Transverse colon (tissue), 4 donors: ENCODE results near the gene LRFN2. TPM values are rescaled to one million over a fixed set of nuclear protein-coding genes. Genes with fewer than 3 reads are reported as not detected.

Source experiments
- DNase-seq: peaks from one replicate; pipeline ENCODE4 v3.0.0-alpha.2; 2019
- H3K27ac ChIP-seq, 4 donors: fragments of 200-600 bp; sonication (generic); 2 replicates each; pipeline ENCODE4 v1.5.1; 2016 to 2018; ENCODE audit warnings: inconsistent platforms in 4 of 4
- H3K27me3 ChIP-seq: fragments of 200-600 bp; sonication (generic); 2 replicates; pipeline ENCODE4 v1.5.1; 2017; ENCODE audit warnings: inconsistent platforms
- H3K36me3 ChIP-seq, 4 donors: fragments of 200-600 bp; sonication (generic); 2 replicates each; pipeline ENCODE4 v1.5.1; 2017 to 2019; ENCODE audit warnings: inconsistent platforms in 4 of 4
- H3K4me1 ChIP-seq, 4 donors: fragments of 200-600 bp; sonication (generic); 2 replicates each; pipeline ENCODE4 v1.5.1; 2017 to 2020; ENCODE audit warnings: inconsistent platforms in 4 of 4
- H3K4me3 ChIP-seq, 4 donors: fragments of 200-600 bp; sonication (generic); 1 replicate in 1 of 4; 2 replicates in 3 of 4; pipeline versions ENCODE4 v1.5.1 to v1.6.1; 2017 to 2019; ENCODE audit warnings: inconsistent platforms in 4 of 4
- H3K9me3 ChIP-seq, 2 donors: fragments of 200-600 bp; sonication (generic); 2 replicates each; pipeline ENCODE4 v1.5.1; 2017 to 2019; ENCODE audit warnings: inconsistent platforms in 2 of 2
- CTCF ChIP-seq, 5 experiments: fragments of 200-600 bp in 3 of 5; fragments of 450-650 bp in 2 of 5; sonication (generic) in 3 of 5; IDR thresholded peaks; 1 replicate in 2 of 5; 2 replicates in 3 of 5; pipeline ENCODE4 v1.5.1; 2016 to 2017; ENCODE audit warnings: antibody characterized with exemption in 5 of 5, inconsistent platforms in 3 of 5, mild to moderate bottlenecking in 2 of 5, moderate library complexity in 1 of 5
- EP300 ChIP-seq: sonication (generic); formaldehyde crosslinking; IDR thresholded peaks from one replicate; pipeline ENCODE4 v1.6.1; 2017; ENCODE audit warnings: antibody characterized with exemption, low read depth
- POLR2A ChIP-seq: fragments of 450-650 bp; IDR thresholded peaks from one replicate; pipeline ENCODE4 v1.6.1; 2016; ENCODE audit warnings: antibody characterized with exemption, mild to moderate bottlenecking, moderate library complexity
- POLR2AphosphoS5 ChIP-seq, 3 donors: sonication (generic); formaldehyde crosslinking; IDR thresholded peaks; one replicate each; pipeline ENCODE4 v1.6.1; 2016; ENCODE audit warnings: antibody characterized with exemption in 3 of 3
- whole genome bisulfite sequencing, 2 donors: methylation state at CpG; one replicate each; pipeline ENCODE4 v1.1.5; 2018; ENCODE audit warnings: low coverage in 1 of 2; 5-methylcytosine and 5-hydroxymethylcytosine counted together
- in situ Hi-C, 4 donors: fragments of 200-750 bp; cut with MboI; loops; one replicate each; pipeline versions ENCODE4 v1.15.0 to v1.15.1; 2017; ENCODE audit warnings: low sequenced_read_pairs in 3 of 4, low pct_ligation_motif_present in 1 of 4, low pct_unique_long_range_greater_than_20kb in 1 of 4
- intact Hi-C: fragments of 100-400 bp; cut with DNase I; formaldehyde crosslinking; loops from one replicate; pipeline ENCODE4 v1.15.1; 2023; ENCODE audit warnings: low total_unique reads
- total RNA-seq, 4 donors: library from RNA; depleted of rRNA; stranded (reverse); fragments of >200 nt; gene quantifications; one replicate each; pipeline ENCODE4 v1.1.0, GENCODE V29; 2016

Gene LRFN2
- total RNA-seq, 4 donors from 2014 or later: 0.40 to 0.41 TPM; not detected in 2

- H3K4me1 ChIP-seq: no peaks in the 10 kb centered on the region
- H3K27me3 ChIP-seq: peaks cover 3% of the 10 kb centered on the region
- intact Hi-C loops: no loop called here
- TF ChIP-seq CTCF (IDR thresholded peaks at IDR 0.05) (no peak), POLR2AphosphoS5 (IDR thresholded peaks at IDR 0.05) (no peak), EP300 (no peak), POLR2A (no peak)
- no peaks in the 10 kb centered on the region for H3K9me3 ChIP-seq
- H3K4me3 ChIP-seq: no peak overlapping the region
- H3K36me3 ChIP-seq: no peaks in the 10 kb centered on the region
- no peak for DNase-seq
- H3K27ac ChIP-seq: no peak overlapping the region
- 75 to 86% methylated on average over 2 to 3 of the region's 3 CpGs for WGBS, 2 donors
- in situ Hi-C loops: no loop called here
These were observed 82.9 kb downstream of the LRFN2 start for GRCh38 chr6:40504274-40504673.

GRCh38 chr6:40500227-40500626, 86.9 kb downstream of the LRFN2 start:
- no peak for DNase-seq
- intact Hi-C loops: no loop called here

DNA sequence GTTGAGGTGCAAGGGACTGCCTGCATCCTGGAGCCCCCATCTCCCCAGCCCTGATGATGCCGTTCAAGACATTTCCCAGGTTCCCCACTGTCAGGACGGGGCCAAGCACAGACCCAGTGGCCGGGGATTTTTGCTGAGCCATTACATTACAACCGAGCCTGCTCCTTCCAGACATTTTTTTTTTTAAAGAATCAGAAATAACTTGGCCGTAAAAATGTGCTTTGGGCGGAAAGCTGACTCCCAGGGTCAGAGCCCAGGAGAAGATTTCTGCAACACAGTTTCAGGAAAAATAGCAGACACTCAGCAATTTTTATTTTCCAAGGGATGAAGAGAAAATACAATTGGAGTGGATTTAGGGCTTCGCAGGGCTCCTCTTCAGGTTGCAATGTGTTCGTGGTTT, 87.9 kb downstream of the LRFN2 start:
- H3K9me3 ChIP-seq: no peaks in the 10 kb centered on the region
- intact Hi-C loops (no loop called here), in situ Hi-C loops (no loop called here)
- no peaks in the 10 kb centered on the region for H3K4me1 ChIP-seq
- TF ChIP-seq CTCF (IDR thresholded peaks at IDR 0.05): no peak
- no peak for TF ChIP-seq POLR2AphosphoS5 (IDR thresholded peaks at IDR 0.05)
- TF ChIP-seq EP300: no peak
- no peak for TF ChIP-seq POLR2A
- H3K27ac ChIP-seq: no peak overlapping the region
- 55 to 60% methylated on average over 5 to 8 of the region's 8 CpGs for WGBS, 2 donors
- no peak overlapping the region for H3K4me3 ChIP-seq
- no peak for DNase-seq
- no peaks in the 10 kb centered on the region for H3K27me3 ChIP-seq
- no peaks in the 10 kb centered on the region for H3K36me3 ChIP-seq

More at GRCh38 chr6:40500227-40500626, 86.9 kb downstream of the LRFN2 start:
- Histone ChIP-seq H3K9me3 (no peaks in the 10 kb centered on the region), H3K4me1 (no peaks in the 10 kb centered on the region), H3K27ac (no peak overlapping the region), H3K27me3 (peaks cover 3% of the 10 kb centered on the region), H3K36me3 (no peaks in the 10 kb centered on the region), H3K4me3 (no peak overlapping the region)
- in situ Hi-C loops: no loop called here
- no peak for TF ChIP-seq POLR2AphosphoS5 (IDR thresholded peaks at IDR 0.05)
- TF ChIP-seq EP300: no peak
- 79 to 92% methylated on average over 1 to 4 of the region's 4 CpGs for WGBS, 2 donors

DNA sequence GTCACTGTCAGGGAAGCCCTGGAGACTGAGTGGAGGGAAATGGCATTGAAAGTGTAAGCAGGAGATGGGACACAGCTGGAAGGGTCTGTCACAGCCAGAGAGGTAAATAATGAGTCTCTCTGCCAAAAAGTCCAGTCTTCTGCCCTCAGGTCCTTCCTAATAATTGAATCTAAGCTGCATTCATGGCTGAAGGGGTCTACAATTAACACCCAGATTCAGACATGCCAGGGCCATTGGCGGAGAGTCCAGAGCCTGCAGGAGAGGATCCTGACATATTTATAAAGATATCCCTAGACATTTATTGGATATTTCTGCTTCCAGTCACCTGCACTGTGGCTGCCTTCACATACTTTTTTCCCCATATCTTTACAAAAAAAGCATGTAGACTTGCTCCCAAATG, 89.0 kb downstream of the LRFN2 start:
- Histone ChIP-seq H3K4me3 (no peak overlapping the region), H3K27ac (no peak overlapping the region), H3K27me3 (peaks cover 2% of the 10 kb centered on the region), H3K36me3 (no peaks in the 10 kb centered on the region), H3K9me3 (no peaks in the 10 kb centered on the region), H3K4me1 (no peaks in the 10 kb centered on the region)
- in situ Hi-C loops: no loop called here
- WGBS, 2 donors: 91 to 100% methylated on average over 1 of the region's 1 CpG
- no peak for TF ChIP-seq POLR2A
- TF ChIP-seq POLR2AphosphoS5 (IDR thresholded peaks at IDR 0.05): no peak
- TF ChIP-seq EP300: no peak
- no peak for TF ChIP-seq CTCF (IDR thresholded peaks at IDR 0.05)
- intact Hi-C loops: no loop called here
- DNase-seq: no peak

DNA sequence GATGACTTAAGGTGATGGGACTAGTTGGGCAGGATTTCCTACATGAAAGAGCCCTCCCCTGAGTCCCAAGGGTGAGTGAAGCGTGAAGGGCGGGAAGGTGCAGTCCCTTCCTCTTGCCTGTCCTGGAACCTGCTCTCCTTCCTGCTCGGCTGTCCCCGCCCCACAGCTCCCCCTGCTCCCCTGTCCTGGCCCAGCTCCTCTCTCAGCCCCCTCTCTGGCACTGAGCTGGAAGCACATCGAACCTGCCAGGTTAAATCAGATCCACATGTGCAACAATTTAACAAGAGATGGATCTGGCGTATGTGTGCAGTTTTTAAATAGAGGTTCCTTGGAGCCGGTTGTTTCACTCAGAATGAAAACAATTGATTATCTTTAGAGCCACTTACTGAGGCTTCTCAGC, 95.0 kb downstream of the LRFN2 start:
- WGBS, 2 donors: 65% methylated on average over 7 of the region's 7 CpGs; no CpG with 5 or more reads in 1 of the 2 donors
- H3K4me1 ChIP-seq: no peaks in the 10 kb centered on the region
- TF ChIP-seq POLR2A: no peak
- no peak for TF ChIP-seq CTCF (IDR thresholded peaks at IDR 0.05)
- TF ChIP-seq EP300: no peak
- TF ChIP-seq POLR2AphosphoS5 (IDR thresholded peaks at IDR 0.05): no peak
- intact Hi-C loops: no loop called here
- peaks cover 3% of the 10 kb centered on the region for H3K27me3 ChIP-seq
- in situ Hi-C loops: no loop called here
- H3K4me3 ChIP-seq: no peak overlapping the region
- no peak for DNase-seq
- H3K27ac ChIP-seq: no peak overlapping the region
- H3K36me3 ChIP-seq: no peaks in the 10 kb centered on the region
- no peaks in the 10 kb centered on the region for H3K9me3 ChIP-seq
